DND-41 (cell line): ENCODE data around the gene ZFYVE1.

Experiments used
- ATAC-seq: fragments of 200-7000 bp; cut with Tn5 transposase; 3 replicates; pipeline ENCODE4 v1.9.1; 2021; ENCODE audit warnings: low read depth; ENCODE audit not compliant: insufficient read depth
- DNase-seq: peaks from one replicate; pipeline ENCODE4 v3.0.0-alpha.2; 2020
- H2AFZ ChIP-seq: 2 replicates; pipeline ENCODE4 v1.6.0; 2012; ENCODE audit warnings: low read depth, low read length
- H3K27ac ChIP-seq: 2 replicates; pipeline ENCODE4 v1.5.1; 2012; ENCODE audit warnings: low read length, inconsistent platforms
- H3K27me3 ChIP-seq: fragments of 200-600 bp; sonication (generic); 2 replicates; pipeline ENCODE4 v1.6.0; 2012; ENCODE audit warnings: low read length, mild to moderate bottlenecking, inconsistent platforms; ENCODE audit not compliant: insufficient read depth, poor library complexity
- H3K36me3 ChIP-seq: 2 replicates; pipeline ENCODE4 v1.5.1; 2012; ENCODE audit warnings: low read length, inconsistent platforms; ENCODE audit not compliant: insufficient read depth
- H3K4me1 ChIP-seq: 2 replicates; pipeline ENCODE4 v1.5.1; 2012; ENCODE audit warnings: mild to moderate bottlenecking, low read length; ENCODE audit not compliant: insufficient read depth
- H3K4me2 ChIP-seq: 2 replicates; pipeline ENCODE4 v1.6.0; 2012; ENCODE audit warnings: mild to moderate bottlenecking, moderate library complexity, low read length, inconsistent platforms; ENCODE audit not compliant: insufficient read depth
- H3K4me3 ChIP-seq, 2 experiments: fragments of 200-600 bp in 1 of 2; shearing (Covaris generic) in 1 of 2; 2 replicates each; pipeline ENCODE4 v1.5.1; 2012 to 2016; ENCODE audit warnings: inconsistent platforms in 2 of 2, low read length in 2 of 2, mild to moderate bottlenecking in 2 of 2, low read depth in 1 of 2, moderate library complexity in 1 of 2
- H3K79me2 ChIP-seq: 2 replicates; pipeline ENCODE4 v1.6.0; 2012; ENCODE audit warnings: low read length, inconsistent platforms; ENCODE audit not compliant: insufficient read depth
- H3K9ac ChIP-seq: 2 replicates; pipeline ENCODE4 v1.6.0; 2012; ENCODE audit warnings: low read depth, mild to moderate bottlenecking, inconsistent platforms, low read length, moderate library complexity
- H3K9me3 ChIP-seq: 2 replicates; pipeline ENCODE4 v1.5.1; 2012; ENCODE audit warnings: low read length, moderate library complexity, mild to moderate bottlenecking, inconsistent platforms; ENCODE audit not compliant: insufficient read depth, severe bottlenecking
- H4K20me1 ChIP-seq: 2 replicates; pipeline ENCODE4 v1.6.0; 2012; ENCODE audit warnings: low read length; ENCODE audit not compliant: insufficient read depth
- CTCF ChIP-seq: IDR thresholded peaks from 2 replicates; pipeline ENCODE4 v1.5.1; 2012; ENCODE audit warnings: borderline replicate concordance, low read length, moderate library complexity, mild to moderate bottlenecking; ENCODE audit not compliant: poor library complexity, severe bottlenecking; ENCODE audit errors: extremely low read depth
- EZH2 ChIP-seq: IDR thresholded peaks from 3 replicates; pipeline ENCODE4 v1.6.1; 2012; ENCODE audit warnings: borderline replicate concordance, low read depth, mild to moderate bottlenecking, moderate library complexity, low read length, inconsistent platforms; ENCODE audit not compliant: severe bottlenecking

The ZFYVE1 gene

GRCh38 chr14:72941286-72941985, 85.5 kb downstream of the ZFYVE1 start:
- Histone ChIP-seq H3K9me3 (no peaks in the 10 kb centered on the region), H3K27me3 (no peaks in the 10 kb centered on the region), H4K20me1 (no peaks in the 10 kb centered on the region), H3K9ac (no peak overlapping the region), H2AFZ (no peak overlapping the region), H3K36me3 (peaks cover 22% of the 10 kb centered on the region), H3K4me3 (no peak overlapping the region), H3K27ac (no peak overlapping the region), H3K4me2 (no peak overlapping the region), H3K4me1 (no peaks in the 10 kb centered on the region; the same call in 1 of the 2 replicates), H3K79me2 (no peaks in the 10 kb centered on the region)
- no peak for DNase-seq
- TF ChIP-seq EZH2 (no peak), CTCF (no peak)
- no peak for ATAC-seq

DNA sequence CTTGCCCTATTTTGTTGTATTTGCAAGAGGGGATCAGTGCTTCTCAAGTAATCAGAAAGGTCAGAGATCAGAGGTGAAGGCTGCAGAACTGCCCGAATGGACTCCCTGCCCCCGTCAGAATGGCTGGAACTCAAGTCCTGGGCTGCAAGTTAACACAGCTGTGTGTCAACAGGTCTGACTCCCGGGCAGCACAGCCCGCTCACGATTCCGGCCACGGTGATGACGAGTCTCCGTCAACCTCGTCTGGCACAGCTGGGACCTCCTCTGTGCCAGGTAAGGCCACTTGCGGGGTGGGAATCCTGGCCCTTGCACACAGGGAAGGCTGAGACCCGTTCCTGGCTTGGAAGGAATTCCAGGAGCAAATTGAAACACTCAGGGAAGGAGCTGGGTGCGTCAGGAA, 87.3 kb downstream of the ZFYVE1 start:
- no peak for ATAC-seq
- Histone ChIP-seq H2AFZ (no peak overlapping the region), H3K9ac (no peak overlapping the region), H3K4me1 (no peaks in the 10 kb centered on the region; the same call in 1 of the 2 replicates), H3K9me3 (no peaks in the 10 kb centered on the region), H3K4me2 (no peak overlapping the region), H3K27ac (no peak overlapping the region), H3K27me3 (no peaks in the 10 kb centered on the region), H3K79me2 (no peaks in the 10 kb centered on the region), H3K36me3 (peaks cover 20% of the 10 kb centered on the region; the same call in 1 of the 2 replicates), H3K4me3 (no peak overlapping the region), H4K20me1 (no peaks in the 10 kb centered on the region)
- no peak for DNase-seq
- TF ChIP-seq EZH2 (no peak), CTCF (no peak)

DNA sequence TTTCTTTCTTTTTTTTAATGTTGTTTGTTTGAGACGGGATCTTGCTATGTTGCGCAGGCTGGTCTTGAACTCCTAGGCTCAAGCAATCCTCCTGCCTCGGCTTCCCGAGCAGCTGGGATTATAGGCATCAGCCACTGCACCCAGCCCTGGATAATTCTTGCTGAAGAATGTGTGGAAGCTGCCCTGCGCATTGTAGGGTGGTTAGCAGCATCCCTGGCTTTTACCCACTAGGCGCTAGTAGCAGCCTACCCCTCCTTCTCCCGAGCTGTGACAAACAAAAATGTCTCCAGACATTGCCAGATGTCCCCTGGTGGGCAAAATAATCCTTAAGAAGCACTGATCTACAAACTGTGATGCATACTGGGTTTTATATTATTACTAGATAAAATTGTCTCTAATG, 94.0 kb downstream of the ZFYVE1 start:
- no peak for DNase-seq
- Histone ChIP-seq H2AFZ (no peak overlapping the region), H3K9ac (no peak overlapping the region), H3K4me2 (no peak overlapping the region), H3K27ac (no peak overlapping the region), H3K4me1 (peaks cover under 1% of the 10 kb centered on the region), H3K4me3 (no peak overlapping the region), H4K20me1 (no peaks in the 10 kb centered on the region), H3K9me3 (no peaks in the 10 kb centered on the region), H3K27me3 (no peaks in the 10 kb centered on the region), H3K36me3 (no peaks in the 10 kb centered on the region), H3K79me2 (peaks cover 6% of the 10 kb centered on the region; the same call in 1 of the 2 replicates)
- ATAC-seq, result no peak
- TF ChIP-seq EZH2 (no peak), CTCF (no peak)
